Measurements from ENCODE around the gene CCK. TPM values are rescaled to one million over a fixed set of nuclear protein-coding genes. Genes with fewer than 3 reads are reported as not detected.
A peak's percentile ranks its signal among the peaks of the same experiment; 100 is the strongest.

Gene CCK
- total RNA-seq, 3 donors from 2014 or later = 0.98 to 11.1 TPM; not detected in 1

GRCh38 chr3:42246091-42246490, 19.9 kb downstream of the CCK start:
- Histone ChIP-seq H3K9me3 (no peaks in the 10 kb centered on the region), H3K4me3 (no peak overlapping the region), H3K36me3 (ENCODE audit: low read depth) (no peaks in the 10 kb centered on the region), H3K4me1 (ENCODE audit: low read depth) (no peaks in the 10 kb centered on the region)
- ATAC-seq = no peak
- DNase-seq = no peak
- TF ChIP-seq CTCF (IDR thresholded peaks at IDR 0.05) = no peak
- intact Hi-C loops (cut with DNase I, micrococcal nuclease) = loop anchor here (5.0 kb wide), 2 partner anchors 196 to 201 kb away; no protein-coding TSS in a partner anchor

- intact Hi-C loops (cut with DNase I, micrococcal nuclease) = no loop called here
- Histone ChIP-seq H3K4me1 (ENCODE audit: low read depth) (no peaks in the 10 kb centered on the region), H3K4me3 (no peak overlapping the region), H3K36me3 (ENCODE audit: low read depth) (no peaks in the 10 kb centered on the region), H3K9me3 (peaks cover 13% of the 10 kb centered on the region)
- DNase-seq (no peak), ATAC-seq (no peak)
- TF ChIP-seq CTCF (IDR thresholded peaks at IDR 0.05) = no peak
Measured at GRCh38 chr3:42236611-42237010, 29.4 kb downstream of the CCK start.

GRCh38 chr3:42235532-42235931, 30.5 kb downstream of the CCK start:
- intact Hi-C loops (cut with DNase I, micrococcal nuclease) = no loop called here

GRCh38 chr3:42230860-42231259, 35.1 kb downstream of the CCK start:
- no peak for TF ChIP-seq CTCF (IDR thresholded peaks at IDR 0.05)
- intact Hi-C loops (cut with DNase I, micrococcal nuclease) = loop anchor here in 1 of 2 donors (5.0 kb wide), 1 partner anchor 211 kb away; no protein-coding TSS in a partner anchor
- Histone ChIP-seq H3K4me3 (no peak overlapping the region), H3K9me3 (no peaks in the 10 kb centered on the region), H3K4me1 (ENCODE audit: low read depth) (no peaks in the 10 kb centered on the region), H3K36me3 (ENCODE audit: low read depth) (no peaks in the 10 kb centered on the region)
- no peak for ATAC-seq
- DNase-seq = no peak

More at GRCh38 chr3:42235532-42235931, 30.5 kb downstream of the CCK start:
- Histone ChIP-seq H3K36me3 (ENCODE audit: low read depth) (no peaks in the 10 kb centered on the region), H3K9me3 (peaks cover 13% of the 10 kb centered on the region), H3K4me3 (no peak overlapping the region), H3K4me1 (ENCODE audit: low read depth) (no peaks in the 10 kb centered on the region)
- TF ChIP-seq CTCF (IDR thresholded peaks at IDR 0.05) = no peak
- no peak for ATAC-seq
- no peak for DNase-seq

GRCh38 chr3:42229942-42230688, 35.9 kb downstream of the CCK start:
- no peak overlapping the region for H3K4me3 ChIP-seq
- peak in 1 of 3 donors; percentile 28 for DNase-seq
- no peaks in the 10 kb centered on the region for H3K9me3 ChIP-seq
- no peaks in the 10 kb centered on the region for H3K36me3 ChIP-seq (ENCODE audit: low read depth)
- intact Hi-C loops (cut with DNase I, micrococcal nuclease) = loop anchor here in 1 of 2 donors (5.0 kb wide), 1 partner anchor 212 kb away; no protein-coding TSS in a partner anchor
- peak; percentile 65 for ATAC-seq
- H3K4me1 ChIP-seq (ENCODE audit: low read depth) = no peaks in the 10 kb centered on the region
- TF ChIP-seq CTCF (IDR thresholded peaks at IDR 0.05) = no peak
